Mucosa of gallbladder (tissue), 1 donor: Measurements from ENCODE around the gene CIART. TPM values are rescaled to one million over a fixed set of nuclear protein-coding genes. Genes with fewer than 3 reads are reported as not detected.
"Not testable (repeated sequence)": the region's sequence is repeated elsewhere in the genome, so short reads cannot be mapped to it uniquely, and the experiment has no call there.

Experiments
- DNase-seq: peaks from one replicate; pipeline ENCODE4 v3.0.0-alpha.2; 2020; ENCODE audit warnings: low spot score
- total RNA-seq: library from RNA; stranded (reverse); gene quantifications from one replicate; pipeline ENCODE4 v1.2.1, GENCODE V29; 2021
- donor health status: DM: no; HTN: no; CAD: no.

The CIART gene
- total RNA-seq, 1 donor from 2014 or later, result 7.7 TPM

- no peak for DNase-seq
Measured at GRCh38 chr1:150309758-150310508, 27.6 kb downstream of the CIART start.

GRCh38 chr1:150311762-150312161, 29.4 kb downstream of the CIART start:
- DNase-seq, result no peak

- not testable (repeated sequence) for DNase-seq
Measured at GRCh38 chr1:150314691-150315090, 32.3 kb downstream of the CIART start.

- DNase-seq, result no peak
Measured at GRCh38 chr1:150320667-150320978, 38.3 kb downstream of the CIART start.

GRCh38 chr1:150321826-150322166, 39.4 kb downstream of the CIART start:
- no peak for DNase-seq

- DNase-seq, result no peak
Measured at GRCh38 chr1:150322310-150322709, 40.0 kb downstream of the CIART start.

GRCh38 chr1:150332651-150333290, 50.4 kb downstream of the CIART start:
- DNase-seq, result no peak

Other genes with a start within 250 kb of the CIART start
- gene VPS45, start 214.8 kb upstream of the CIART start, total RNA-seq, result 37.1 TPM
- 56.4 TPM for gene PLEKHO1, start 132.6 kb upstream of the CIART start, total RNA-seq
- 20.8 TPM for gene ANP32E, start 46.4 kb upstream of the CIART start, total RNA-seq
- 2.4 TPM for gene CA14, start 24.8 kb upstream of the CIART start, total RNA-seq
- gene APH1A, start 13.5 kb upstream of the CIART start, total RNA-seq, result 145 TPM
- 26.8 TPM for gene C1orf54, start 9.8 kb upstream of the CIART start, total RNA-seq
- 58.9 TPM for gene MRPS21, start 11.3 kb downstream of the CIART start, total RNA-seq
- gene PRPF3, start 39.0 kb downstream of the CIART start, total RNA-seq, result 50.8 TPM
- 33.2 TPM for gene RPRD2, start 81.6 kb downstream of the CIART start, total RNA-seq
- 28.3 TPM for gene TARS2, start 204.9 kb downstream of the CIART start, total RNA-seq
- 681 TPM for gene ECM1, start 225.6 kb downstream of the CIART start, total RNA-seq
- 1.1 TPM for gene FALEC, start 233.2 kb downstream of the CIART start, total RNA-seq